Measurements from ENCODE around the gene PYM1.
A peak's percentile ranks its signal among the peaks of the same experiment; 100 is the strongest.
"Not testable (repeated sequence)": the region's sequence is repeated elsewhere in the genome, so short reads cannot be mapped to it uniquely, and the experiment has no call there.

PYM1 gene

DNA sequence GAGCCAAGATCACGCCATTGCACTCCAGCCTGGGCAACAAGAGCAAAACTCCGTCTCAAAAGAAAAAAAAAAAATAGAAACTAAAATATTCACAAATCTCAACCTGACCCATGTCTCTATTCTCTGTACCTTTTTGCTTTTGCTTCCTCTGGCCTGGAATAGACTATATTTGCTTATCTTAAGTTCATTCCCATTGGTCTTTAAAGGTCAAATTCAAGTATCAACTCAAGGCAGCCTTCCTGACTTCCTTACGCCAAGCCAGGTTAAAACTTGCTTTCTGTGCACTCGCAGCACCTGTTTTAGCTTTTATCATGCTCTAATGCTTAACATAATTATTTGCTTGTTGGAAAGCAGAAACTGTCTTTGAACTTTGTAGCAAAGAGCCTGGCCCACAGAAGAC lies 14.8 kb downstream of the PYM1 start:
- no peak for DNase-seq (ENCODE audit: low read depth in 2 of 2)

GRCh38 chr12:55909513-55909884 lies 18.2 kb downstream of the PYM1 start:
- DNase-seq (ENCODE audit: low read depth in 2 of 2): no peak

DNA sequence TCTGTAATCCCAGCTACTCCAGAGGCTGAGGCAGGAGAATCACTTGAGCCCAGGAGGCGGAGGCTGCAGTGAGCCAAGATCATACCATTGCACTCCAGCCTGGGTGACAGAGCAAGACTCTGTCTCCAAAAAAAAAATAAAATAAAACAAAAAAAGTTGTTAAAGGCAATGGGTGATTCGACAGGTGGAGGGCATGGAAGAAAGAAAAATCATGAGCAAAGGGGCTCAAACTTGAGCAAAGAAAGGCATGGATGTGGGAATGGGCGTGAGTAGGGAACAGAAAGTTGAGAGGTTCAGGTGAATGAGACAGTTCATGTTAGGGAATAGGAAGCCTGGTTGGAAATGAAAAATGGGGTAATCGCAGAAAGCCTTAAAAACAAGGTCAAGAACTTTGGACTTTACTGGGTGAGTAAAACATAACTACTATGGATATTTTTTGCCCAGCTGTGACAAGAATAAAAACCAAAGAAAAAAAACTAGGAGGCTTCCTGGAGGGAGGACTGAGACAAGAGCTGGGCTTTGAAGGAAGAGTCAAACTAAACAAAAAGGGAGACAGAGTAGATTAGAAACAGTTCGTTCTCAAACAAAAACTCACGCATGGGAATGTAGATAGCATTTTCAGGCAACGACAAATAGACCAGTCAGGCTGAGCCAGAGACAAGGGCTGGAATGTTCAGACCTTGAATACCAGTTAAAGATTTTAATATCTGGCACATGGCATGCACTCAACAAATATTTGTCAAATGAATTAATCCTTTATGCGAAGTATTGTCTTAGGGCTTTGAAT lies 18.8 kb downstream of the PYM1 start:
- DNase-seq (ENCODE audit: low read depth in 2 of 2): no peak

DNA sequence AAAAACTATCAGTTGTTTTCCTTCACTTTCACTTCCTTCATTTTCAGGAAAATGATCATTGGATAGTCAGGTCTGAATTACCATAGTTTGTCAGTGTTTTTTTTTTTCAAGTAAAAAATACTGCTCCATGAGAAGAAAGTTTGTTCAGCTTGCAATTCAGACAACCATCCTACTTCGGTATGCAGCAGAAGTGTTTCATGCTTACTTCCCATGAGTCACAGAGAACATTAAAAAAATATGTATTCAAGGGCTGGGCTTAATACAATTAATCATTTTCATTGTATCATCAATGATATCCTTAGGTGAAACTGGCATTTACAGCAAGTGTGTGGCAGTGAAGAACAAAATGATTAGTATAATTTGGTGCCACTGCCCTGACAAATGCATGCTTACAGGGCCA lies 21.6 kb downstream of the PYM1 start:
- DNase-seq (ENCODE audit: low read depth in 2 of 2): no peak

DNA sequence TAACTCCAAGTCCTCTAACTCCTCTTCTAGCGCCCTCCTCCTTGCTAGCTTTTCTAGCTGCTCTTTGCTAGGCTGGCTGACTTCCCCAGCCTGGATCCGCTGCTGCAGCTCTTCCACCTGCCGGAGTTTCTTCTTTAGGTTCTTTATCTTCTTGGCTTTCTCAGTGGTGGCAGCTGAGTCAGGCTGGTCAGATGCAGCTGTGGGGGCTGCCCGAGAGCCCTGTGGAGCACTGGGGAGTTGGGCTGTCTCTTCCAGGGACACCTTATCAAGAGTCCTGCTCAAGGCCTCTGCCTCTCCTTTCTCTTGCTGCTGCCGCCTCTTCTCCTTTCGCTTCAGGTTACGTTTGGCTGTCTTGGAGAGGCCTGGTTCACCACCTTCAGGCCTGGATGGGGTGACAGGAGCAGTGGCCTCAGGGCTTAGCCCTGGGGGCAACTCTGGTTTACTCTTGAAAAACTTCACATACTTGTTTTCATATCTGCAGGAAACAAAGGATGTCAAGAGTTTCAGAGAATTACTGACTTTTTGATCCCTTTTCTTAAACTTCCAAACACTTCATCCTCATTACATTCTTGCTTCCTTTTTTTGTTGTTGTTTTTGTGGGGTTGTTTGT lies 25.7 kb downstream of the PYM1 start:
- no peak for DNase-seq (ENCODE audit: low read depth in 2 of 2)

DNA sequence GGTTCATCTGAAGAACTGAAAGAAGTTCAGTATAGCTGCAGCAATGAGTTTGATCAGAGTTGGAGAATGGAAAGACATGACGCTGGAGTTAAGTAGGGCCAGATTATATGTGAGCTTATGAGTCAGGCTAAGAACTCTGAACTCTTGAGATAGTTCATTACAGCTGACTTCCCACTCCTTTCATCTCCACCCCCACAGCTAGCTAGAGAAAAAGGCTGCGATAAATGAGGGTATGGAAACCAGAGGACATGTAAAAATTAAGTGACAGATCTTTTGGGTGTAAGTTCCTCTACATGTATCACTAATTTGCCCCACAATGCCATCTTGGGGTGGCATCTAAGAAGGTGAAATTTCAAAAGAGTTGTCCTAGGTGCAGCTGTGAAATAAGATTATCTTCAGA lies 28.6 kb downstream of the PYM1 start:
- DNase-seq (ENCODE audit: low read depth in 2 of 2): peak; percentile 9 to 26

DNA sequence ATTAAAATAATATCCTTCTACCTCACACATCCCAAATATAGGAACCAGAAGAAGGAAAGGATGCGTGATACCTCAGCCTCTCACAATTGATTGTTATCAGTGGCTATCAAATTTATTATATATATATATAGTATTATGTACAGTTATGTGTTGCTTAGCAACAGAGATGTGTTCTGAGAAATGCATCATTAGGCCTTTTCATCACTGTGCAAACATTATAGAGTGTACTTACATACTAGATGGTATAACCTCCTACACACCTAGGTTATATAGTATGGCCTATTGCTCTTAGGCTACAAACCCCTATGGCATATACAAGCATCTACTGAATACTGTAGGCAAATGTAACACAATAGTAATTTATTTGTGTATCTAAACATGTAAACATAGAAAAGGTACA lies 34.0 kb downstream of the PYM1 start:
- no peak for DNase-seq (ENCODE audit: low read depth in 2 of 2)

DNA sequence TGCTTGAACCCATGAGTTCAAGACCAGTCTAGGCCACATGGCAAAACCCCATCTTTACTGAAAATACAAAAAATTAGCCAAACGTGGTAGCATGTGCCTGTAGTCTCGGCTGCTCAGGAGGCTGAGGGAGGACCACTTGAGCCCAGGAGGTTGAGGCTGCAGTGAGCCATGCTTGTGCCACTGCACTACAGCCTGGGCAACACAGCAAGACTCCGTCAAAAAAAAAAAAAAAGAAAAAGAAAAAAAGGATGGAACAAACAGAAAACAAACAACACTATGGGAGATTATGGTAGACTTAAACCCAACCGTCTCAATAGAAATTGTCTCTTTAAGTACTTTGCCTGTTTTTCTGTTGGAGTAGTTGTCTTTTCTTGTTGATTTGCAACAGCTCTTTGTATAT lies 36.4 kb downstream of the PYM1 start:
- DNase-seq (ENCODE audit: low read depth in 2 of 2): no peak

DNA sequence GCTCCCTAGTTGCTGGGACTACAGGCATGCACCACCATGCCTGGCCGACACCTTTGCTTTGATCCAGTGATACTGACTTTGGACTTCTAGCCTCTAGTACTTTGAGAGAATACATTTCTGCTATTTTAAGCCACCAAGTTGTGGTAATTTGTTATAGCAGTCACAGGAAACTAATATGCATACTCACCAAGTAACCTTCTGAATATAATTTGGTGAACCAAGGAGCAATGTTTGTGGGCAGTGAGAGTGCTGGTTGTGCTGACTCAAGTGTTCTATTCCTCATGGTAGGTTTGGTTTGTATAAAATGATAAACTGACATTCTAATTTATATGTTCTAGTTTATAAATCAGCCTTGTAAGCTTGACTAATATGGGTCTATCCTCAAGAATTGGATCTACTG lies 42.6 kb downstream of the PYM1 start:
- DNase-seq (ENCODE audit: low read depth in 2 of 2): no peak

- no peak for DNase-seq (ENCODE audit: low read depth in 2 of 2)
These were observed 49.9 kb downstream of the PYM1 start for GRCh38 chr12:55877824-55878223.

GRCh38 chr12:55875704-55876467 lies 51.8 kb downstream of the PYM1 start:
- DNase-seq (ENCODE audit: low read depth in 2 of 2): no peak

DNA sequence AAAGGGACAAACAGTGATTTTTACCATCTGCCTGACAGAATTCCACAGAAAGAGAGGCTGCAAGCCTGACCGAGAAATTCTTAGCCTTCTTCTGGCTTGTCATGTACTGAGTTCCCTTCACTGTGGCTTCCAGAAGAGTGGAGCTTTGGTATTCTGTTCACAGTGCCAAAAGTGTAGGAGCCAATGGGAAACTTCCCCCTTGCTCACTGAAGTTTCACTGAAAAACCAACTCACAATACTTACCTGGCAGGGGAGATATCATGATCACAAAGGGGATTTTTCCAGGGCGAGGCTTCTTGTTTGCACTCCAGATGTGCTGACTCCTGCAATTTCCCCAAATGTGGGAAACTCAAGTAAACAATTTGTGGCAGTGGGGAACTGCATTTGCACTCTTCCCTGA lies 53.3 kb downstream of the PYM1 start:
- no peak for DNase-seq (ENCODE audit: low read depth in 2 of 2)

- DNase-seq (ENCODE audit: low read depth in 2 of 2): not testable (repeated sequence)
These were observed 61.2 kb downstream of the PYM1 start for GRCh38 chr12:55866454-55867004.

- no peak for DNase-seq (ENCODE audit: low read depth in 2 of 2)
These were observed 62.4 kb downstream of the PYM1 start for GRCh38 chr12:55865327-55865726.

GRCh38 chr12:55862931-55863330 lies 64.8 kb downstream of the PYM1 start:
- not testable (repeated sequence) for DNase-seq (ENCODE audit: low read depth in 2 of 2)

DNA sequence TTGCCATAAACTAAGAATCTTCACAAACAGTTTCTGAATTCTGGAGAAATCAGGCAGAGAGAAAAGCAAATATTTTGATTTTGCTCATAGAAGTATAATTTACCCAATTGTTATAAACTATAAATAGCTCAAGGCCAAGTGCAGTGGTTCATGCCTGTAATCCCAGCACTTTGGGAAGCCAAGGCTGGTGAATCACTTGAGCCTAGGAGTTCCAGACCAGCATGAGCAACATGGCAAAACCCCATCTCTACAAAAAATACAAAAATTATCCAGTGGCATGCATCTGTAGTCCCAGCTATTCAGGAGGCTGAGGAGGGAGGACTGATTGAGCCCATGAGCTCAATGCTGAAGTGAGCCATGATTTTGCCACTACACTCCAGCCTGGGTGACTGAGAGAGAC lies 65.4 kb downstream of the PYM1 start:
- no peak for DNase-seq (ENCODE audit: low read depth in 2 of 2)

GRCh38 chr12:55861871-55862270 lies 65.8 kb downstream of the PYM1 start:
- DNase-seq (ENCODE audit: low read depth in 2 of 2): no peak

DNA sequence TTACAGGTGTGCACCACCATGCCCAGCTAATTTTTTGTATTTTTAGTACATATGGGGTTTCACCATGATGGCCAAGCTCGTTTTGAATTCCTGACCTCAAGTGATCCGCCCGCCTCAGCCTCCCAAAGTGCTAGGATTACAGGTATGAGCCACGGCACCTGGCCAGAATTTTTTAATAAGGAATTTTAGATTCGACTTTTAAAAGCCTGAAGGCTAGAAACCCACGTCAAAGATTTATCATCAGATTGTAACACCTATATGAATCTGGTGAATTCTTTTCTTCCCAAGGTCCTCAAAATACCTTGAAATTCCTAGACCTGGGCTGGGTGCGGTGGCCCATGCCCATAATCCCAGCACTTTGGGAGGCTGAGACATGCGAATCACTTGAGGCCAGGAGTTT lies 66.3 kb downstream of the PYM1 start:
- DNase-seq (ENCODE audit: low read depth in 2 of 2): no peak

- no peak for DNase-seq (ENCODE audit: low read depth in 2 of 2)
These were observed 75.0 kb downstream of the PYM1 start for GRCh38 chr12:55852740-55853139.
